HuH-7 (cell line): ENCODE results near the gene SPINK6.
A peak's percentile ranks its signal among the peaks of the same experiment; 100 is the strongest.

ENCODE experiments used
- DNase-seq: peaks from one replicate; pipeline ENCODE4 v3.0.0; 2011; ENCODE audit warnings: low spot score

Gene SPINK6

GRCh38 chr5:148202531-148203203 is at the start of gene SPINK6:
Gene SPINK6 (plus strand): TSS chr5:148203042. CDS start chr5:148203097, 55 bp downstream.
- no peak for DNase-seq

DNA sequence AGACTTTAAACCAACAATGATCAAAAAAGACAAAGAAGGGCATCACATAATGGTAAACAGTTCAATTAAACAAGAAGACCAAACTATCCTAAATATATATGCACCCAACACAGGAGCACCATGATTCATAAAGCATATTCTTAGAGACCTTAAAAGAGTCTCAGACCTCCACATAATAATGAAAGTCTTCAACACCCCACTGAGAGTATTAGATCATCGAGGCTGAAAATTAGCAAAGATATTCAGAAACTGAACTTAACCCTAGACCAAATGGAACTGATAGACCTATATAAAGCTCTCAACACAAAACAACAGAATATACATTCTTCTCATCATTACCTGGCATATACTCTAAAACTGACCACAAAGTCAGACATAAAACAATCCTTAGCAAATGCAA is 46.2 kb upstream of the SPINK6 start:
- no peak for DNase-seq

DNA sequence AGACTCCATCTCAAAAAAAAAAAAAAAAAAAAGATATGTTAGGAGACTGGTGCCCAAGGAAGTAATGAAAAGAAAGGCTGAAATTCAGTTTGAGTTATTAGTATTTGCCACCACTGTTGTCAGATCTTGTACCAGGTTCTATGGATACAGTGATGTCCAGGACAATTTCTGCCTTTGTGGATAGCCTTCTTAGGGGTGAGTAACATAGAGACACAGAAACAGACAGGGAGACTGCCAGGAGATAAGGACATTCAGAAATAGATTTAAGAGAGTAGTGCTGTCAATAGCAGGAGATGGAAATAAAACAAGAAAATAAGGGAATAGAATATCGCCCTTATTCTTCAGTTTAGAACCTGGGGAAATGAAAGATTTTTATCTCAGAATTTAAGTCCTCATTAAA is 40.8 kb upstream of the SPINK6 start:
- no peak for DNase-seq

- no peak for DNase-seq
Measured at GRCh38 chr5:148163345-148163744, 39.5 kb upstream of the SPINK6 start.

DNA sequence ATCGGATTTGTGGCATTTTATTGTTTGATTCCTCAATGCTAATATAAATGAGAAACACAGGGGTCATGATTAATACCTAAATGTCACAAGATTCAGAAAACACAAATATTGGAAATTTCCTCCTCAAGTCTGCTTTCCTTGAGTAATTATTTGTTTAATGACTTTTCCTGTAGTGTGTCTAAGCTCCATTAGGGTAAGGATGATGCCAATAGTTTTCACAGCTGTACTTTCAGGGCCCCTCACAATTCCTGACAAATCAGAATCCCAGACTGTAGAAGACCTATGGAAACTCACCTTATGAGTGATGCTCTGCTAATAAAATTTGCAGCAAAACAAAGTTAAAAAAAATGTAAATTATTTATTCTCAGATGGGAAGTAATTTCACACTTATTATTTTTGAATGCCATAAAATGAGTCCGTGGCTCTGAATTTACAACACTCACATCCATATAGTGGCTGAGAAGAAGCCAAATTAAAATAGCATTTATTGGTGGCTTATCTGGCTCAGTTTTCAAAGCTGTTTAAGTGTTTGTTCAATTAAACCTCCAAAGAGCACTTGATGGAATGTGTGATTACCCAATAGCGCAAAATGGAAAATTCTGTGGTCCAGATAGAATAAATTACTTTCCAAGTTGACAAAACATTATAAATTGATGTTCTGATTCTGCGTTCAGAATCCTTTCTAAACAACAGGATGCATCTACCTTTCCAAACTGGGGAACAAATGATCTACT is 36.1 kb upstream of the SPINK6 start:
- no peak for DNase-seq

GRCh38 chr5:148168246-148168645 is 34.6 kb upstream of the SPINK6 start, which contains the start of gene SPINK14:
Gene SPINK14 (plus strand): TSS chr5:148168546. CDS start chr5:148169733, 1,187 bp downstream.
- DNase-seq, result no peak

GRCh38 chr5:148172377-148172776 is 30.5 kb upstream of the SPINK6 start:
- DNase-seq, result no peak

DNA sequence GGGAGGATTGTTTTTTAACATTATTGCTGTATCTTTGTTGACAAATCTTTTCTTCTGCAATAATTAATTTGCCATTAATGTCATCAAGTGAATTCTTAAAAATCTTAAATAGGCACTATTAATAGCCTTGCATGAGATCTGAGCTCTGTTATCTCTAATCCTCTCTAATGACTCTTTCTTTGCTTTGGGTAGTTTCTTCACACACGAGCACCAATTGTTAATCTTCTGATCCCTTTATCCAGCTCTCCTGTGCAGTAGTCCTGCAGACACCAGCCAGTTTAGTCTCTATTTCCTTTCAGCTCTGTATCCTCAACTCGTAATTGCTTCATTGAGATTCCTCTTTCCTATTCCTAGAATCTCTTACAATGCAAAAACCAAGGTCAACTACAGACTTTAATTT is 26.4 kb upstream of the SPINK6 start:
- no peak for DNase-seq

DNA sequence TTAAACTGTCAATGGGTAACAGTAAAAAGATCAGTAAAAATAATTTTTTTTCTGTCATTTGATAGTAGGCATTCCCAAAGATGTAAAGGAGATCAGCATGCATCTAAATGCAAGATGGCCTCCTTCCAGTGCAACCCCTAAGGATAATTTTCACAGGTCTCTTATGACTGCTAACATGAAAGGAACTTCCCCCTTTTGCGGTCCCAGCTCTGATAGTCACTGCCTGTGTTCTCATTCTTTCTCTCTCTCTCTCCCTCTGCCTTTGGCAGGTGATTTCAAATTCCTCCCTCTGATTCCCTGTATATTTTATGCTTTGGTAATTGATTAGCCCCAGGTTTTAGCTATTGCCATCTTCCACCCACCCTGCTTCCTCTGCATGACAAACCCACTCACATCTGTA is 25.6 kb upstream of the SPINK6 start:
- no peak for DNase-seq

DNA sequence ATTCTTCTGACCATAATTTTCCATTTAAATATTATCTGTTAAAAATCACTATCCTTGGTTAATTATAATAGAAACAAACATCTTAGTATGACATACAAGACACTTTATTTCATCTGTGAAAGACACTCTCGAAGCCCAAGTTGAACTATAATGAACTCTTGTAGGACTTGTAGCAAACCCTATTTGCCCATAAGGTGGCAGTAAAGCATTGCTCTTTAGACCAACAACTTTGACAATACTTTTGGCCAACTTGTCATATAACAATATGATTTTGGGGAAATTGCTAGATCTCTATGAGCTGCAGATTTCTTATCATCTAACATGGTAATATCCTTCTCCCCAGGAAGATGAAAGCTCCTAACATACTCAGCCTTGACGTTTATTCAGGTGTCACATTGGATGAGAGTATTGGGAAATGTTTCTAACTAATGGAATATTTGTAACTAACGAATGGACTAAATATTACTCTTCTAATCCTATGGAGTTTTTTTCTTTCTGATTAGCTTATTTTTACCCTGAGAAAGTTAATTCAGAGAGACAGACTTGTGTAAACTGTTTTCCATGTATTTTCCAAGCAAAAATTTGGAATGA is 23.5 kb upstream of the SPINK6 start:
- no peak for DNase-seq

GRCh38 chr5:148186248-148187003 is 16.4 kb upstream of the SPINK6 start:
- no peak for DNase-seq

GRCh38 chr5:148191010-148191409 is 11.8 kb upstream of the SPINK6 start:
- DNase-seq, result no peak

- no peak for DNase-seq
Measured at GRCh38 chr5:148193202-148193601, 9.6 kb upstream of the SPINK6 start.

DNA sequence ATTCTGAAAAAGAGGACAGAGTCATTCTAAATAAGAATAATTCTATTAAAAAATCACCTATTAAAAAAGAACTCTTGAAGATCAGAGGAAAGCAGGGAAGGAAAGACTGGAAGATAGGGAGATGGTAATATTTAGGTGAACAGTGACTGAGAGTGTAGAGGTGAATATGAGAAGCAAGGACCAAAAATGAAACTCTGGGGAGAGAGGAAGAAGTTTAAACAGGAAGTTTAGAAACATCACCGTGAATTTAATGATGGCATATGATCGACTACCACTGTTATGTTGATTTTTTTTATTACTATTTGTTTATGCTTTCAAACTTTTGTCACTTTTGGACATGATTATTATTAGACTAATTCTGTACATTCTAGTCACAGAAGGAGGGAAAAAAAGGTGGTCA is 1.7 kb upstream of the SPINK6 start:
- DNase-seq, result no peak

GRCh38 chr5:148205044-148205806 is 2.4 kb downstream of the SPINK6 start:
- peak; percentile 2 for DNase-seq

DNA sequence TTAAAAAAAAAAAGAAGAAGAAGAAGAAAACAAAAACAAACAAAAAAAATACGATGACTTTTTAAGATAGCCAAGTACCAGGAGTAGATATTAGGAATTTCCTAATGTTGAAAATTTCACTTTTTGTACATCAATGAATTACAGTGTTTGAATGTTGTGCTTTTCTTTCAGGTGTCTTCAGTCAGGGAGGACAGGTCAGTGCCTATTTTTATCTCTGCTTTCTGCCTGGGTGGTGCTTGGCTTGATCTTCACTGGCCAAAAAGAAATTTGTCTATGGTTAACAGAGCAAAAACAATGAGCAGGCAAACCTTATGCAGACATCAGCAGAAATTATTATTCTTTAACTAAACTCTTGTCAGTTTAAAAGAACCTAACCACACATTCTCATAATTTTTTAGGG is 3.0 kb downstream of the SPINK6 start:
- no peak for DNase-seq

DNA sequence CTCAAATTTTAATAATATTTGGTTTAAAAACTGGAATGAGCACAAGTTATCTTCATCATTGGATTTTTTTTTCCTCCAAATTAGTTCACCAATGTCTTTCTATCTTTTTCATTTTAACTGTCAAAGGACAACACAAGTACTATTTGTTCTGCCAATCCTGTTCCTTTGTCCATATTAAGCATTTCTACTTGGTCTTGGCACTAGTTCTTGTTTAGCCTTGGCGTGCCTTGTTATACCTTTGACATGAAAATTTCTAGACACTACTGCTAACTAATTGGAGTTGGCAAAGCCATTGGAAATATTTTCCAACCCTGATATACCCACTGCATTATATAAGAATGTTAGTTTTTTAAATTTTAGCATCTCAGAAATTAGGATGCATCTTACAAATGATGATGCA is 3.8 kb downstream of the SPINK6 start:
- DNase-seq, result no peak

GRCh38 chr5:148208226-148208625 is 5.4 kb downstream of the SPINK6 start:
- no peak for DNase-seq

- peak; percentile 5 for DNase-seq
Measured at GRCh38 chr5:148209151-148209770, 6.4 kb downstream of the SPINK6 start.

- no peak for DNase-seq
Measured at GRCh38 chr5:148214665-148215185, 11.9 kb downstream of the SPINK6 start.

GRCh38 chr5:148221508-148221907 is 18.7 kb downstream of the SPINK6 start:
- no peak for DNase-seq
